T-helper 17 cell (primary cell): ENCODE data around the gene ADORA2B. TPM values are rescaled to one million over a fixed set of nuclear protein-coding genes. Genes with fewer than 3 reads are reported as not detected.
"Not testable (repeated sequence)": the region's sequence is repeated elsewhere in the genome, so short reads cannot be mapped to it uniquely, and the experiment has no call there.

Experiments used
- ATAC-seq: fragments of 150-1000 bp; cut with Tn5 transposase; 2 replicates; pipeline ENCODE4 v1.10.0; 2021; ENCODE audit warnings: mild to moderate bottlenecking, moderate library complexity
- DNase-seq, 3 donors: peaks; one replicate each; pipeline versions ENCODE4 v3.0.0 to v3.0.0-alpha.2; 2020 to 2021
- H3K9me3 ChIP-seq: one replicate; pipeline ENCODE4 v1.7.0; 2013; ENCODE audit warnings: low read length, mild to moderate bottlenecking; ENCODE audit not compliant: control insufficient read depth, poor library complexity, severe bottlenecking
- H3K27ac Mint-ChIP-seq: one replicate; pipeline ENCODE4 v1.8.0; 2022; ENCODE audit warnings: mild to moderate bottlenecking, moderate library complexity, mixed read lengths
- H3K27me3 Mint-ChIP-seq: one replicate; pipeline ENCODE4 v1.8.0; 2022; ENCODE audit warnings: mixed read lengths
- H3K36me3 Mint-ChIP-seq: one replicate; pipeline ENCODE4 v1.8.0; 2022; ENCODE audit warnings: low read depth, mixed read lengths
- H3K4me1 Mint-ChIP-seq: one replicate; pipeline ENCODE4 v1.8.0; 2022; ENCODE audit warnings: mild to moderate bottlenecking, mixed read lengths
- H3K4me3 Mint-ChIP-seq: one replicate; pipeline ENCODE4 v1.8.0; 2022; ENCODE audit warnings: mild to moderate bottlenecking, moderate library complexity, mixed read lengths
- total RNA-seq, 4 donors: library from RNA in 2 of 4; stranded (reverse) in 2 of 4; gene quantifications; one replicate each; pipeline ENCODE4 v1.2.3 and lab custom pipeline; 2022 to 2026

The ADORA2B gene
- total RNA-seq = under 1 TPM in 1 of 2 donors, not detected in 1; 0.76 TPM
- total RNA-seq (lab: John Stamatoyannopoulos, UW) = 0 reads per million in 2 donors

DNA sequence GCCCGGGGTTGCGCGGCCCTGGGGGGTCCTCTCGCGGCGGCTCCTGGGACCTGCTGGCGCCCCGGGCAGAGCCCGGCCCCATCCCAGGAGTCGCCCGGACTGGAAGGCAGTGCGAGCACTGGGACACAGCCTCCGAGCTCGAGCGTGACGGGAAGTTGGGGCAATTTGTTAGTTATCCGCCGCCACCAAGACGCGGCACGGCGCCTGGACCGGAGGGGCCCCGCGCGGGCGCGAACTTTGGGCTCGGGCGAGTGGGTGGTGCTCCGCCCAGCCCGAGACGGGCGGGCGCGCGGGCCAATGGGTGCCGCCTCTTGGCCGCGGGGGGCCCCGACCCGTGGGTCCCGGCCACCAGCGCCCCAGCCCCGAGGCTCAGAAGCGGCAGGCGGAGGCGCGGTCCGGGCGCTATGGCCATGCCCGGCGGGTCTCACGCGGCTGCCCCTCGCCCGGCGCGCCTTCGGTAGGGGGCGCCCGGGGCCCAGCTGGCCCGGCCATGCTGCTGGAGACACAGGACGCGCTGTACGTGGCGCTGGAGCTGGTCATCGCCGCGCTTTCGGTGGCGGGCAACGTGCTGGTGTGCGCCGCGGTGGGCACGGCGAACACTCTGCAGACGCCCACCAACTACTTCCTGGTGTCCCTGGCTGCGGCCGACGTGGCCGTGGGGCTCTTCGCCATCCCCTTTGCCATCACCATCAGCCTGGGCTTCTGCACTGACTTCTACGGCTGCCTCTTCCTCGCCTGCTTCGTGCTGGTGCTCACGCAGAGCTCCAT lies at the start of gene ADORA2B:
Gene ADORA2B, plus strand, starts transcription at position 372 of the 768 bp plus-strand sequence. Its CDS starts 119 bp downstream, at position 491.
- Mint-ChIP-seq H3K36me3 (peaks cover 11% of the 10 kb centered on the region), H3K4me3 (peak within 1 kb of the TSS; percentile 95), H3K27me3 (peaks cover 40% of the 10 kb centered on the region), H3K4me1 (peaks cover 13% of the 10 kb centered on the region), H3K27ac (peak within 1 kb of the TSS; percentile 60)
- DNase-seq (no peak), ATAC-seq (peak; percentile 66)
- H3K9me3 ChIP-seq = no peaks in the 10 kb centered on the region

DNA sequence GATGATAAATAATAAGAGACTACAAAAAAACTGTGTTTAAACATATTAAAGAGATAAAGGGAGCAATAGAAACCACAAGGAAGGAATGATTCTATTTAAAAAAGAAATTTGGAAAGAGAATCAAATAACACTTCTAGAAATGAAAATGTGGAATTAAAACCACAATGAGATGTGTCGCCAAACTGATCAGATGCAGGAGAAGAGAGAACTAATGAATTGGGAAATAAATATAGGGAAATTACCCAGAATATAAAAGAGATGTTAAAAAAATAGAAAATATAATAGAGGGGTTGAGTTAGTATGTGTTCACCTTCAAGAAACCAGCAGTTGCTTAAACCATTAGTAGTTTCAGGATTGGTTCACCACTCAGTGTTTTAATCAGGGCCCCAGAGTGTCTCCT lies 48.7 kb upstream of the ADORA2B start:
- peaks cover 6% of the 10 kb centered on the region for H3K27me3 Mint-ChIP-seq
- H3K4me3 Mint-ChIP-seq = no peak overlapping the region
- no peak for ATAC-seq
- DNase-seq = no peak
- H3K27ac Mint-ChIP-seq = peak overlapping the region; percentile 62
- no peaks in the 10 kb centered on the region for H3K9me3 ChIP-seq
- peaks cover 3% of the 10 kb centered on the region for H3K36me3 Mint-ChIP-seq
- peaks cover 11% of the 10 kb centered on the region for H3K4me1 Mint-ChIP-seq

DNA sequence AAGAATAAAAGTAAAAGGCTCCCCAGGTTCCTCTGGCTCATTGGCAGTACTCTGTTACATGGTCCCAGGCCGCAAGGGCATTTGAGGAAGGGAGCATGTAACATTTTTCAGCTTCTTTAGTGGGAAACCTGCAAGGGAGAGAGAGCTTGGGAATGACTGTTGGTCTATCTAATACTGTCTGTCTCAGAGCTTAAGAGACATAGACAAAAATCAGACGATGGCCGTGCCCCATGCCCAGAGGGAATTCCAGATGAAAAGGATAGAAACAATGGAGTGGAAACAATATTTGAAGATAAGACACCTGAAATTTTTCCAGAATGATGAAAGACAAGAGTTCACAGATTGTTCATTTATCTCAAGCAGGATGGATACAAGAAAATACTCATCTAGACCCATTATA lies 48.1 kb upstream of the ADORA2B start:
- no peaks in the 10 kb centered on the region for H3K9me3 ChIP-seq
- peaks cover 13% of the 10 kb centered on the region for H3K4me1 Mint-ChIP-seq
- peak overlapping the region; percentile 62 for H3K27ac Mint-ChIP-seq
- peaks cover 6% of the 10 kb centered on the region for H3K27me3 Mint-ChIP-seq
- no peak for ATAC-seq
- H3K4me3 Mint-ChIP-seq = peak overlapping the region; percentile 80
- no peak for DNase-seq
- H3K36me3 Mint-ChIP-seq = peaks cover 3% of the 10 kb centered on the region

DNA sequence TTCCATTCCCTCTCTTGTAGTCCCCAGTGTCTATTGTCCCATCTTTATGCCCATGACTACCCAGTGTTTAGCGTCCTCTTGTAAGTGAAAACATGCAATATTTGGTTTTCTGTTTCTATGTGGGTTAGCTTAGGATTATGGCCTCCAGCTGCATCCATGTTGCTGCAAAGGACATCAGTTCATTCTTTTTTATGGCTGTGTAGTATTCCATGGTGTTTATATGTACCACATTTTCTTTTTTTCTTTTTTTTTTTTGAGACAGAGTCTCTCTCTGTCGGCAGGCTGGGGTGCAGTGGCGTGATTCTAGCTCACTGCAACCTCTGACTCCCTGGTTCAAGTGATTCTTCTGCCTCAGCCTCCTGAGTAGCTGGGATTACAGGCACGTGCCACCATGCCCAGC lies 45.3 kb upstream of the ADORA2B start:
- H3K9me3 ChIP-seq, H3K27me3 Mint-ChIP-seq, H3K36me3 Mint-ChIP-seq, DNase-seq, H3K4me3 Mint-ChIP-seq, H3K27ac Mint-ChIP-seq, ATAC-seq: not testable (repeated sequence)
- H3K4me1 Mint-ChIP-seq = peaks cover 14% of the 10 kb centered on the region

DNA sequence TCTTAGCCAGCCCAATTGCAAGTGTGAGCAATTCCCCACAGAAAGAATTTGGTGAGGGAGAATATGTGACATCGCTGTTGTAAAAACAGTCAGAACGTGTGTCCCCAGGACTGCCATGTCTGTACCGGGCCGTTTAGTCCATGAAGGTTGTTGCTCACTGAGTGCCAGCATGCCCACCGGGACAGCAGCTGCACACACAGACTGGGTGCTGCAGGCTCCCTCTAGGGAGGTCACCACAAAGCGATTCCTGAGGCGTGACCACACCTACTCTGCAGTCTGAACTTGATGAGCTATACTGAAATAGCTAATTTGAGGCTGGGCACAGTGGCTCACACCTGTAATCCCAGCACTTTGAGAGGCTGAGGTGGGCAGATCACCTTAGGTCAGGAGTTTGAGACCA lies 44.1 kb upstream of the ADORA2B start:
- no peaks in the 10 kb centered on the region for H3K9me3 ChIP-seq
- no peaks in the 10 kb centered on the region for H3K36me3 Mint-ChIP-seq
- H3K27me3 Mint-ChIP-seq = no peaks in the 10 kb centered on the region
- H3K4me1 Mint-ChIP-seq = peaks cover 14% of the 10 kb centered on the region
- no peak for ATAC-seq
- H3K4me3 Mint-ChIP-seq = no peak overlapping the region
- DNase-seq = no peak
- no peak overlapping the region for H3K27ac Mint-ChIP-seq

DNA sequence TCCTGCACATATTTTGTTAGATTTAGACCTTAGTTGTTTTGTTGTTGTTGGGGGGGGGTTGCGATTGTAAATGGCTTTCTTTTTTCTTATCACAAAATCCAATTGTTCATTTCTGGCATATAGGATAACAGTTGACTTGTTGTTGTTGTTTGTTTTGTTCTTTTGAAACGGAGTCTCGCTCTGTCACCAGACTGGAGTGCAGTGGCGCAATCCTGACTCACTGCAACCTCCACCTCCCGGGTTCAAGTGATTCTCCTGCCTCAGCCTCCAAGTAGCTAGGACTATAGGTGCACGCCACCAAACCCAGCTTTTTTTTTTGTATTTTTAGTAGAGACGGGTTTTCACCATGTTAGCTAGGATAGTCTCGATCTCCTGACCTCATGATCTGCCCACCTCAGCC lies 39.7 kb upstream of the ADORA2B start:
- ATAC-seq, H3K4me1 Mint-ChIP-seq, H3K36me3 Mint-ChIP-seq, DNase-seq, H3K27ac Mint-ChIP-seq, H3K4me3 Mint-ChIP-seq, H3K9me3 ChIP-seq: not testable (repeated sequence)
- H3K27me3 Mint-ChIP-seq = peaks cover 14% of the 10 kb centered on the region

DNA sequence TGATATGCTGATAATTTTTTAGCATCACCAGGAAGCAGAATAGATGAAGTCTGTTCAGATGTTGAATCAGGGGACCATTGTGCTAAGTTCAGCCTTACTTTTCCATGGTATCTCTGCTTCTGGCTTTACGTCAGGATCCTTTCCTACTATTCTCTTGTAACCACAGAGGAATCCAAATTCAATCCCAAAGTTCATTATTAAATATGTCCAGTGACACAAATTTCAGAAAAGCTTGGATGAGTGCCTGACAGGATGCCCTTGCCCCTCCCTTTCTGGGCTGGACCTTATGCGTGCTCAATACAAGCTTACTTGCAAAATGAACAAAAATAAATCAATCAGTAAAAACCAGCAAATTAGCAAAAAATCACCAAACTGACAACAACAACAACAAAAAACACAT lies 37.6 kb upstream of the ADORA2B start:
- H3K4me3 Mint-ChIP-seq = no peak overlapping the region
- no peak overlapping the region for H3K27ac Mint-ChIP-seq
- no peaks in the 10 kb centered on the region for H3K4me1 Mint-ChIP-seq
- ATAC-seq (no peak), DNase-seq (no peak)
- H3K36me3 Mint-ChIP-seq = no peaks in the 10 kb centered on the region
- H3K9me3 ChIP-seq = no peaks in the 10 kb centered on the region
- H3K27me3 Mint-ChIP-seq = peaks cover 14% of the 10 kb centered on the region

DNA sequence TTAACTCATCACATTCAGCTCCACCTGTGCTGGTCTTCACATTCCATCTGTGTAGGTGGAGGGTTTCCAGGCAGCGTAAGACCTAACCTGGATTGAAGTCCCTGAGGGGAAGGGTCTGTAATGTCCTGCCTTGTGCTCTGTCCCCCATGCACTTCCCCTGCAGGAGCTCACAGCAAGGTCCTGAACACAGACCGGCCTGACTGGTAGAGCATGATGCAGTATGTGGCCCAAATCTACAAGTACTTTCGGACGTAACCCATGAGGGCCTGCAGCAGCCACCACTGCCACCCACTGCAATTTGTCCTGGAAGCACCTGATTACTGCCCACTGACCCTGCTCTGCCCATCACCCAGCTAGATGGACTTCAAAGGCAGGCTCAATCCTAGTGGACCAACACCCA lies 36.6 kb upstream of the ADORA2B start:
- H3K4me3 Mint-ChIP-seq = no peak overlapping the region

DNA sequence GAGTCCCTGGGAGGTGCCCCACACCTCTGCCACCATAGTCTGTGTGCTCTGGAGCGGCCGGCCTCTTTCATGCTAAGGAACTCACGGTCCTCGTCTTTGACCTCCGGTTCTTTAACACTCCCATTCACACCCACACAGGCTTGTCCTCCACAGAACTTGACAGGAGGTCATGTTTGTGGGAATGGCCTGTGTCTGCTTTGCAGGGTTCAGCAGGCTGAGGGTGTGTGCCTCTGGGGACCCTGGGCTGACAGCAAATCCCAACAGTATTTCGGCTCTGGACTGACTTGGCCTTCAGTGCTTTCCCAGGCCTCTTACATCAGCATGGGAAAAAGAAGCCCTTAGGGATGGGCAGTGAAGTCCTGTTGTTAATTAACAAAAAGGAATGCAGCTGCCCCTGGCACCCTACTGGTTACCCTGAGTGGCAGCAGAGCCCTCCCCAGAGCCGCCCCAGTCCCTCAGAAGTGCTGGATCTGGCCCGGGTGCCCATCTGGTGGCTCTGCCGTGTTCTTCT lies 35.4 kb upstream of the ADORA2B start:
- no peak overlapping the region for H3K4me3 Mint-ChIP-seq
- H3K9me3 ChIP-seq = no peaks in the 10 kb centered on the region
- H3K27ac Mint-ChIP-seq = no peak overlapping the region
- peaks cover 18% of the 10 kb centered on the region for H3K27me3 Mint-ChIP-seq
- DNase-seq = no peak
- no peak for ATAC-seq
- H3K36me3 Mint-ChIP-seq = no peaks in the 10 kb centered on the region
- peaks cover 2% of the 10 kb centered on the region for H3K4me1 Mint-ChIP-seq

More for the DNA sequence above, 36.6 kb upstream of the ADORA2B start:
- DNase-seq = no peak
- no peaks in the 10 kb centered on the region for H3K9me3 ChIP-seq
- Mint-ChIP-seq H3K27ac (no peak overlapping the region), H3K4me1 (no peaks in the 10 kb centered on the region), H3K36me3 (no peaks in the 10 kb centered on the region), H3K27me3 (peaks cover 14% of the 10 kb centered on the region)
- ATAC-seq = no peak

DNA sequence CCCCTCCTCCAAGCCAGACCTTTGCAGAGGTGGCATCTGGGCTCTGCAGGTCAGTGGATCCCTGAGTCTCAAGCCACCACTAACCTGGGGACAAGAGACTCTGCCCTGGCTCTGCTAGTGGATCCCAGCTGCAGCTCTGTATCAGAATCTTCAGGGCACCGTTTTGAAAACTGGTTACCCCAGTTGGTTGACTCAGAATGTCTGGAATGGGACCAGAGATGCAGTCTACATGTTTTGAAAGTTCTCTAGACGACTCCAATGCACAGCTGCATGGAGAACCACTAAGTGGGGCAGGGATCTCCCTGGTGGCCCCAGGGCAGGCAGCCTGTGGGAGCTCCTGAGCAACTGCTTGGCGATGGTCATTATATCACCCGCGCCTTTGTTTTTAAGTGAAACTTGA lies 34.1 kb upstream of the ADORA2B start:
- ATAC-seq (no peak), DNase-seq (no peak)
- peaks cover 2% of the 10 kb centered on the region for H3K4me1 Mint-ChIP-seq
- no peaks in the 10 kb centered on the region for H3K9me3 ChIP-seq
- peaks cover 18% of the 10 kb centered on the region for H3K27me3 Mint-ChIP-seq
- H3K4me3 Mint-ChIP-seq = no peak overlapping the region
- no peak overlapping the region for H3K27ac Mint-ChIP-seq
- no peaks in the 10 kb centered on the region for H3K36me3 Mint-ChIP-seq

DNA sequence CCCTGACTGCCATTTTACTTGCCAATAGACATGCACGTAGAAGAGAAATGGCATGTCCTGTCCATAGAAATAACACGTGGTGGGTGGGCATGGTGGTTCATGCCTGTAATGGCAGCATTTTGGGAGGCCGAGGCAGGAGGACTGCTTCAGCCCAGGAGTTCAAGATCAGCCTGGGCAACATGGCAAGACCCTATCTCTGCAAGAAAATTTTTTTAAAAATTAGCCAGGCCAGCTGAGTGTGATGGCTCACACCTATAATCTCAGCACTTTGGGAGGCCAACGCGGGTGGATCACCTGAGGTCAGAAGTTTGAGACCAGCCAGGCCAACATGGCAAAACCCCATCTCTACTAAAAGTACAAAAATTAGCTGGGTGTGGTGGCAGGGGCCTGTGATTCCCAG lies 33.2 kb upstream of the ADORA2B start:
- H3K4me1 Mint-ChIP-seq, H3K9me3 ChIP-seq, H3K4me3 Mint-ChIP-seq, DNase-seq, ATAC-seq, H3K27ac Mint-ChIP-seq, H3K36me3 Mint-ChIP-seq: not testable (repeated sequence)
- H3K27me3 Mint-ChIP-seq = peaks cover 24% of the 10 kb centered on the region

DNA sequence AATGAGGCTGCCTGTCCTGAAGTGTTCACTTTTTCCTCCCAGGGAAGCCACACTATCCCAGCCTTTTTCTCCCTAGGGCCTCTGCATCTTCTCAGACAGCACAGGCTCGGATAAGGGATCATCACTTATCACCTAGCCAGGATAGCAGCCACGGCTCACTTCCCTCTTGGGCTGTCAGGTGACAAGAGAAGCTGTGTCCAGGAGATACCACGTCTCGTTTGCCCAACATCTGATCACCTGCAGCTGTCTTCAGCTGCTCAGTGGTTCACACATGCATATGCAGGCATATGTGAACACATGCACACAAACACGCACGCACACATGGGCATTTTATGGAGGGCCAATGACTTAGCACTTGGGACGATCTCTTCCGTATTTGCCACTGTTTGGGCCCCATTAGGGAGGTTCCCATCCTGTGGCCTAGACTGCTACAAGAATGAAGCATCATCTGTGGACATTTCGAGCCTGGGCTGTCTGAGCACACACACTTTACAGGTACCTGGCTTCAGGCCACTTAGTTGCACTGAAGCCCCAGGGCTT lies 32.4 kb upstream of the ADORA2B start:
- Mint-ChIP-seq H3K4me3 (no peak overlapping the region), H3K4me1 (peaks cover 2% of the 10 kb centered on the region), H3K27me3 (peaks cover 21% of the 10 kb centered on the region), H3K27ac (no peak overlapping the region), H3K36me3 (no peaks in the 10 kb centered on the region)
- no peaks in the 10 kb centered on the region for H3K9me3 ChIP-seq
- ATAC-seq (no peak), DNase-seq (no peak)

DNA sequence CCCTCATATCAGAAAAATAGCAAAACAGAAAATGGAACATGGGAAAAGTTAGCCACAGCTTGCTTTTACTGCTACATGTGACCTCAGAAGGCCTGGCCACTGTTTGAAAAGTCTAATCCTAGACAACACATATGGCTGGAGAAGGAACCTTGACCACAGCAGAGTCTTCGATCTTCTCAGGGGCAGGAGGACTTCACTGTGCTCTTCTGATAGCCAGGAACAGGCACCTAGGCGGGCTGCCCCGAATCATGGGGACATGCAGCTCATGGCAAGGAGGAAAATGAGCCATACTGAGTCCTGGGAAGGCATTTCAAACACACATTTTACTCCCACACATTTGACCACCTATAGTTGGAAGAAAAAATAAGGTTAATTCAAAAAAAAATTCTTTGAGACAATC lies 31.1 kb upstream of the ADORA2B start:
- Mint-ChIP-seq H3K27ac (no peak overlapping the region), H3K27me3 (peaks cover 21% of the 10 kb centered on the region), H3K36me3 (no peaks in the 10 kb centered on the region), H3K4me1 (peaks cover 4% of the 10 kb centered on the region), H3K4me3 (no peak overlapping the region)
- DNase-seq (no peak), ATAC-seq (no peak)
- H3K9me3 ChIP-seq = no peaks in the 10 kb centered on the region
